SK-N-SH treated with all-trans-retinoic acid at 6 μM for 48 hours (cell line): ENCODE measurements around the gene SAMMSON.

Source experiments
- ATAC-seq: fragments of 200-7000 bp; cut with Tn5 transposase; 3 replicates; pipeline ENCODE4 v1.9.1; 2020; ENCODE audit warnings: mild to moderate bottlenecking, moderate library complexity
- BACH2 ChIP-seq: fragments of 250-450 bp; sonication (Bioruptor Pico); IDR thresholded peaks from 2 replicates; pipeline ENCODE4 v1.9.0; 2021; ENCODE audit warnings: mild to moderate bottlenecking, borderline replicate concordance
- CREB5 ChIP-seq: fragments of 250-450 bp; sonication (Bioruptor Pico); IDR thresholded peaks from 2 replicates; pipeline ENCODE4 v1.5.1; 2020; ENCODE audit warnings: low read depth, mild to moderate bottlenecking, moderate library complexity
- CSRNP3 ChIP-seq: fragments of 250-450 bp; sonication (Bioruptor Pico); IDR thresholded peaks from 2 replicates; pipeline ENCODE4 v1.5.1; 2021; ENCODE audit warnings: mild to moderate bottlenecking, moderate library complexity
- ESRRG ChIP-seq: fragments of 250-450 bp; sonication (Bioruptor Pico); IDR thresholded peaks from 2 replicates; pipeline ENCODE4 v1.6.1; 2021; ENCODE audit warnings: mild to moderate bottlenecking
- GLIS3 ChIP-seq: fragments of 250-450 bp; sonication (Bioruptor Pico); IDR thresholded peaks from 2 replicates; pipeline ENCODE4 v1.5.0; 2020; ENCODE audit warnings: mild to moderate bottlenecking, moderate library complexity
- ISL1 ChIP-seq: fragments of 250-450 bp; sonication (Bioruptor Pico); IDR thresholded peaks from 2 replicates; pipeline ENCODE4 v2.1.2; 2022; ENCODE audit warnings: mild to moderate bottlenecking, moderate library complexity
- OSR1 ChIP-seq: fragments of 250-450 bp; sonication (Bioruptor Pico); IDR thresholded peaks from 2 replicates; pipeline ENCODE4 v1.8.0; 2022; ENCODE audit warnings: moderate library complexity, mild to moderate bottlenecking, inconsistent platforms
- PATZ1 ChIP-seq: fragments of 250-450 bp; sonication (Bioruptor Pico); IDR thresholded peaks from 2 replicates; pipeline ENCODE4 v1.8.0; 2020; ENCODE audit warnings: mild to moderate bottlenecking, moderate library complexity, borderline replicate concordance
- POU6F1 ChIP-seq: fragments of 250-450 bp; sonication (Bioruptor Pico); IDR thresholded peaks from 2 replicates; pipeline ENCODE4 v1.8.0; 2021; ENCODE audit warnings: low read depth, mild to moderate bottlenecking, moderate library complexity, borderline replicate concordance
- RARB ChIP-seq: fragments of 250-450 bp; sonication (Bioruptor Pico); IDR thresholded peaks from 2 replicates; pipeline ENCODE4 v1.8.0; 2021; ENCODE audit warnings: mild to moderate bottlenecking, moderate library complexity
- SNAI2 ChIP-seq: fragments of 250-450 bp; sonication (Bioruptor Pico); IDR thresholded peaks from 2 replicates; pipeline ENCODE4 v1.5.0; 2020; ENCODE audit warnings: mild to moderate bottlenecking, moderate library complexity
- TCF4 ChIP-seq: fragments of 250-450 bp; sonication (Bioruptor Pico); IDR thresholded peaks from 2 replicates; pipeline ENCODE4 v1.8.0; 2021; ENCODE audit warnings: mild to moderate bottlenecking, moderate library complexity, borderline replicate concordance
- TOX ChIP-seq: fragments of 250-450 bp; sonication (Bioruptor Pico); IDR thresholded peaks from 2 replicates; pipeline ENCODE4 v1.8.0; 2021; ENCODE audit warnings: mild to moderate bottlenecking, moderate library complexity, borderline replicate concordance
- TSHZ2 ChIP-seq: fragments of 250-450 bp; sonication (Bioruptor Pico); IDR thresholded peaks from 2 replicates; pipeline ENCODE4 v1.5.0; 2020; ENCODE audit warnings: mild to moderate bottlenecking, moderate library complexity
- ZC3H10 ChIP-seq: fragments of 250-450 bp; sonication (Bioruptor Pico); IDR thresholded peaks from 2 replicates; pipeline ENCODE4 v1.5.1; 2021; ENCODE audit warnings: mild to moderate bottlenecking, moderate library complexity
- ZFP3 ChIP-seq: fragments of 250-450 bp; sonication (Bioruptor Pico); IDR thresholded peaks from 2 replicates; pipeline ENCODE4 v1.5.0; 2020; ENCODE audit warnings: mild to moderate bottlenecking, moderate library complexity
- ZFP30 ChIP-seq: fragments of 450-650 bp; formaldehyde crosslinking; IDR thresholded peaks from 2 replicates; pipeline ENCODE4 v1.5.0; 2022; ENCODE audit warnings: mild to moderate bottlenecking, moderate library complexity
- ZNF565 ChIP-seq: fragments of 450-650 bp; formaldehyde crosslinking; conservative IDR thresholded peaks from 2 replicates; pipeline ENCODE4 v1.5.0; 2020; ENCODE audit warnings: low read depth, mild to moderate bottlenecking, moderate library complexity
- ZNF70 ChIP-seq: fragments of 450-650 bp; formaldehyde crosslinking; IDR thresholded peaks from 2 replicates; pipeline ENCODE4 v1.5.0; 2020; ENCODE audit warnings: mild to moderate bottlenecking, moderate library complexity

SAMMSON gene

GRCh38 chr3:70064194-70064779 is 64.8 kb downstream of the SAMMSON start:
- peak; percentile 62; the same call in 2 of the 3 replicates for ATAC-seq
- TF ChIP-seq OSR1 (CRISPR knock-in tag) (no peak), ZC3H10 (CRISPR knock-in tag) (no peak), PATZ1 (CRISPR knock-in tag) (no peak), GLIS3 (no peak), ZFP3 (no peak)

- TF ChIP-seq ZNF565 = no peak
- TF ChIP-seq ZFP30 (CRISPR knock-in tag) = no peak
- no peak for TF ChIP-seq TCF4 (CRISPR knock-in tag)
- no peak for TF ChIP-seq ISL1
- ATAC-seq = 0 out of 3 replicates have a peak, but pooled peaks have one; percentile 44
Observed at GRCh38 chr3:70065696-70066253, 66.2 kb downstream of the SAMMSON start.

GRCh38 chr3:70067860-70068521 is 68.5 kb downstream of the SAMMSON start:
- no peak for ATAC-seq

More at GRCh38 chr3:70067860-70068521, 68.5 kb downstream of the SAMMSON start:
- TF ChIP-seq SNAI2 (CRISPR knock-in tag) (no peak), CREB5 (no peak), TOX (CRISPR knock-in tag) (no peak), POU6F1 (no peak), TSHZ2 (CRISPR knock-in tag) (no peak), ESRRG (CRISPR knock-in tag) (no peak), CSRNP3 (CRISPR knock-in tag) (no peak), ZFP30 (CRISPR knock-in tag) (no peak), ZC3H10 (CRISPR knock-in tag) (no peak), PATZ1 (CRISPR knock-in tag) (no peak), RARB (no peak), ZNF70 (CRISPR knock-in tag) (no peak), BACH2 (CRISPR knock-in tag) (no peak)
